GM12801 (cell line): ENCODE data around the gene PIRT.

Source experiments
- CTCF ChIP-seq: IDR thresholded peaks from one replicate; pipeline ENCODE4 v1.5.1; 2011; ENCODE audit warnings: control low read depth; ENCODE audit not compliant: insufficient read length; ENCODE audit errors: extremely low read depth

PIRT gene

DNA sequence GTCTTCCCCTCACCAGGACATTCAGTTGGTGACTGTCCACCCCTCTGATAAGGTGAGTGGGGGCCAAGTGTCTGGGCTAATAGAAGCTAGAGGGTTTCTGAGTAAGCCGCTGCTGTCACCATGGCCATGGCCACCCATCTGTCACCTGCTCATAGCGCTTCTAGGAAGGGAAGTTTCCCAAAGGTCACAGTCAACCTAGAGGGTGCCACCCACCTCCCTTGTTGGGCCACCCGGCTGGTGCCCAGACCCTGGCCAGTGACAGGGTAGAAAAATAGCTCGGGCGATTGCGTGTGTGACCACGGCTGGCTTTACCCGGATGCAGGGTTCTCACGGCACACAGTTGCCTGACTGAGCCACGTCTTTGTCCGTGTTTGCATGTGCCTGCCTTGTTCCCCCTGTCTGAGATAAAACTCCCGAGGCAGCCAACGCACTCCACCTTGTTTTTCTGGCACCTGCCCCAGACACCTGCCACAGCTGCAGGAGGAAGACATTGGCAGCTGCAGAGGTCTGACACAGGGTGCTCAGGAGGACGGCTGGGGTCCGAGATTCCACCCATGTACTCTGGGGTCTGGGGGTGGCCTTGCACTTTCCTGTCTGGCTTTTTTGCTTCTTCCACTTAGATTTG is 809 bp downstream of the PIRT start:
- TF ChIP-seq CTCF: no peak

GRCh38 chr17:10836145-10836544 is 1.7 kb downstream of the PIRT start:
- no peak for TF ChIP-seq CTCF

- no peak for TF ChIP-seq CTCF
These were observed 6.2 kb downstream of the PIRT start for GRCh38 chr17:10831696-10832095.

- no peak for TF ChIP-seq CTCF
These were observed 9.9 kb downstream of the PIRT start for GRCh38 chr17:10827898-10828552.

GRCh38 chr17:10824874-10825273 is 13.0 kb downstream of the PIRT start:
- TF ChIP-seq CTCF: no peak

DNA sequence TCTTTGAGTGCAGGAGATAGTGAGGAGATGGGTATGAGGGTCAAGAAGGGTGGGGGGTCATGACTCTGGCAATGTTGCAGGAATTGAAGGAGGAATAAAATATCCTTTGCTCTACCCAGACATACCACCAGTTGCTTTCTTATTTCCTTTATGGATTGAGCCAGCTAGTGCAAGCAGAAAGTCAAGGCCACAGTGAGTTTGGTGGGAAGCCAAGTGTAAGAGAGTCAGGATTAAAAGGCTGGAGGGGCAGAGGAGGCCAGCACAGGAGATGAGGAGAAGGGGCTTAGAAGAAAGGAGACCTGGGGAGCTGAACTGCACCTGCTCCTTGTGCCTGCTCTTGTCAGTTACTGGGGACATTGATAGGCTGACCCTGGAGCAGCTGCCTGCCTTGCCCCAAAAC is 16.1 kb downstream of the PIRT start:
- no peak for TF ChIP-seq CTCF

DNA sequence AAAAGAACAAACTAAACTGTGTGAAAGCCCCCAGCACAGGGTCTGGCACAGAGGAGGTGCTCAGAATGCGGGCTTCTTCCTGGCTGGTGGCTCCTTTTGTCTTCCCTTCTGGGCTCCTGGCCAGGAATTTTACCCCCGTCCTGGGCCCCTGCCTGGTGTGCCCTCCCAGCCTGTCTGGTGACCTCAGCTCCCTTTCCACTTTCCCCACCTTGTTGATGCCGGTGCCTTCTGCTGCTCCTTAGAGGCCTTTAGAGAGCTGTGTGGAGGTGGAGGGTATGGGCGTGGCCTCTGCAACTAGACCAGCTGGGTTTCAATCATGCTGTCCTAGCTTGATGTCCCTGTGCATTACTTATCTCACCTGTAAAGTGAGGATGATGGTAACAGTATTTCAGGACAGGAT is 16.8 kb downstream of the PIRT start:
- TF ChIP-seq CTCF: no peak

DNA sequence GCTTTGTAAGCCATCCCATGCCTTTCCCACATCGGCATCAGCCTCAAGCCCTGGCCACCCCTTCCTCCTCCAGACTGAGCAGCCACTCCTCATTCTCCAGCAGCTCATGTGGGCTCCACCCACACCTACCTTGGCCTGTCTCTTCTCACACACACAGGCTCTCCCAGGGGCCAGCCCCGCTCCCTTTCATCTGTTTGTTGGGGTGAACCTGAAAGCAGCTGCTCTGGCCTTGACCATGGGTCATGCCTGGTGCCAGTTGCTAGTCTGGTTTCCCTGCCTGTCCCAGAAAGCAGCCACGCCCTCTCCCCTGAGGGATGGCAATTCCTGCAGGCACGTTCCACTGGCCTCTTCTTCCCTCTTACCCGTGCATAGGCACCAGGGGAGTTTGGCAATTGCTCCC is 22.6 kb downstream of the PIRT start:
- no peak for TF ChIP-seq CTCF
